Globus pallidus (tissue), 1 donor: ENCODE results near the gene TRIM69.
A peak's percentile ranks its signal among the peaks of the same experiment; 100 is the strongest.
"Not testable (repeated sequence)": the region's sequence is repeated elsewhere in the genome, so short reads cannot be mapped to it uniquely, and the experiment has no call there.

Experiments used
- DNase-seq: peaks from one replicate; pipeline ENCODE4 v3.0.0-alpha.2; 2015; ENCODE audit warnings: low spot score

Gene TRIM69, protein sequence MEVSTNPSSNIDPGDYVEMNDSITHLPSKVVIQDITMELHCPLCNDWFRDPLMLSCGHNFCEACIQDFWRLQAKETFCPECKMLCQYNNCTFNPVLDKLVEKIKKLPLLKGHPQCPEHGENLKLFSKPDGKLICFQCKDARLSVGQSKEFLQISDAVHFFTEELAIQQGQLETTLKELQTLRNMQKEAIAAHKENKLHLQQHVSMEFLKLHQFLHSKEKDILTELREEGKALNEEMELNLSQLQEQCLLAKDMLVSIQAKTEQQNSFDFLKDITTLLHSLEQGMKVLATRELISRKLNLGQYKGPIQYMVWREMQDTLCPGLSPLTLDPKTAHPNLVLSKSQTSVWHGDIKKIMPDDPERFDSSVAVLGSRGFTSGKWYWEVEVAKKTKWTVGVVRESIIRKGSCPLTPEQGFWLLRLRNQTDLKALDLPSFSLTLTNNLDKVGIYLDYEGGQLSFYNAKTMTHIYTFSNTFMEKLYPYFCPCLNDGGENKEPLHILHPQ

GRCh38 chr15:44736181-44736765 is at the start of gene TRIM69:
Gene TRIM69, plus strand, starts transcription at chr15:44736528. Its CDS starts 177 bp downstream, at chr15:44736705.
- DNase-seq, result no peak

- DNase-seq, result not testable (repeated sequence)
Measured at GRCh38 chr15:44689318-44689717, 47.0 kb upstream of the TRIM69 start.

DNA sequence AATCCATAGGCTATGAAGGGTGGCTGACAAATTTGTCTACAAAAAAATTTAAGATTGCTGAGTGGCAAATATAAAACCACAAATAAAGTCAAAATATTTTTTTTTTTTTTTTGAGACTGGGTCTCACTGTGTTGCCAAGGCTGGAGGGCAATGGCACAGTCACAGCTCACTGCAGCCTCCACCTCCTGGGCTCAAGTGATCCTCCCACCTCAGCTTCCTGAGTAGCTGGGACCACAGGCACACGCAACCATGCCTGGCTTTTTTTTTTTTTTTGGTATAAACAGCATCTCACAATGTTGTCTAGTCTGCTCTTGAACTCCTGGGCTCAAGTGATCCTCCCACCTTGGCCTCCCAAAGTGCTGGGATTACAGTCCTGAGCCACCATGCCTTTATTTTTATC is 46.1 kb upstream of the TRIM69 start:
- not testable (repeated sequence) for DNase-seq

DNA sequence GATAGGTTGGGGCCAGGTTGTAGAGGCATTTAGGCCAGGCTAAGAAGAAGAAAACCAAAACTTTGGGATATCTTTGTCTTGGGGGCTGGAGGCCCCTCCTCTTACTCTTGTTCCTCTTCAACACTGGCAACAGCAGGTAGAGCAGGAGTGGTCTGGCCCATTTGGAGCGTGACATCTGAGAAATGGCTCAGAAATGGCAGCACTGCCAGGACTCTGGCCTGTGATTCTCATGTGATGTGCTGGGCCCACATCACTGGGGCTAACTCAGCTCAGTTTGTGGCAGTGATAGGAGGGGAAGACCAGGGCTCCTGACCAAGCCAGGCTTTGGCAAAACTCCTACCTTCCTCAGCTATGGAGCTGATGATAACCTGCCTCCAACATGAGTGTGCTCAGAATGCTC is 43.7 kb upstream of the TRIM69 start:
- no peak for DNase-seq

DNA sequence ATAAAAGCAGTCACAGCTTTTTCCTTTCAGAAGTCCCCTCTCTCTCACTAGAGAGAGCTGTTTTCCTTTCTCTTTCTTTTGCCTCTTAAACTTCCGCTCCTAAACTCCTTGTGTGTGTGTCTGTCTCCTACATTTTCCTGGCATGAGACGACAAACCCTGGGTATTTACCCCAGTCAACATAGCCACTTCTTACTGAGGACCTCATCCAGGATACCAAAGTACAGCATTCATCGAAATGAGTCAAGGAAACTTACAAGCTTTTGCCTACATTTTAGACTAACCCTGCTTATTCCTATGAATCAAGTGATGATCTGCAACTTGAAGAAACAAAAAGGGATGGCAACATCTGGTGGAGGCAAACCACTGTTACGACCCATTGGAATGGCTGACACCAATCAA is 41.9 kb upstream of the TRIM69 start:
- DNase-seq, result no peak

- DNase-seq, result no peak
Measured at GRCh38 chr15:44695294-44695693, 41.0 kb upstream of the TRIM69 start.

DNA sequence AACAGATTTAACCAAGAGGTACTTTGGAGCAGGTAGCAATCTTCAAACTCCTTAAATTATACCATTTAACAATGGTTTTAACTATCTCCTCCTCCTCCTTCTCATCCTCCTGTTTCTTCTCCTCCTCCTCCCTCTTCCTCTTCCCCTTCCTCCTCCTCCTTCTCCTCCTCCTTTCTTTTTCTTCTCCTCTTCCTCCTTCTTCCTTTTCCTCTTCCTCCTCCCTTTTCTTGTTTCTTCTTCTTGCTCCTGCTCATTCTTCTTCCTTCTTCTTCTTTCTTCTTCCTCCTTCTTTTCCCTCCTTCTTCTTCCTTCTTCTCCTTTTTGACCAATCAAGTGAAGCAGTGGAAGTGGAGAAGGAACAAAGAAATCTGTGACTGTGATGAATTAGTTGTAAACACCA is 39.3 kb upstream of the TRIM69 start:
- no peak for DNase-seq

- peak; percentile 8 for DNase-seq
Measured at GRCh38 chr15:44698641-44699040, 37.7 kb upstream of the TRIM69 start.

DNA sequence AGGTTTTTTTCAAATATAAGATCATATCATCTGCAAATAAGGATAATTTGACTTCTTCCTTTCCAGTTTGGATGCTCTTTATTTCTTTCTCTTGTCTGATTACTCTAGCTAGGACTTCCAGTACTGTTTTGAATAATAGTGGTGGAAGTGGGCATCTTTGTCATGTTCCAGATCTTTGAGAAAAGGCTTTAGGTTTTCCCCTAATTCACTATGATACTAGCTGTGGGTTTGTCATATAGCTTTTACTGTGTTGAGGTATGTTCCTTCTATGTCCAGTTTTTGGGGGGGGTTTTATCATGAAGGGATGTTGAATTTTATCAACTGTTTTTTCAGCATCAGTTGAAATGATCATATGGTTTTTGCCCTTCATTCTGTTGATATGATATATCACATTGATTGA is 35.7 kb upstream of the TRIM69 start:
- not testable (repeated sequence) for DNase-seq

GRCh38 chr15:44705986-44706385 is 30.3 kb upstream of the TRIM69 start:
- DNase-seq, result no peak

- no peak for DNase-seq
Measured at GRCh38 chr15:44706401-44706800, 29.9 kb upstream of the TRIM69 start.

DNA sequence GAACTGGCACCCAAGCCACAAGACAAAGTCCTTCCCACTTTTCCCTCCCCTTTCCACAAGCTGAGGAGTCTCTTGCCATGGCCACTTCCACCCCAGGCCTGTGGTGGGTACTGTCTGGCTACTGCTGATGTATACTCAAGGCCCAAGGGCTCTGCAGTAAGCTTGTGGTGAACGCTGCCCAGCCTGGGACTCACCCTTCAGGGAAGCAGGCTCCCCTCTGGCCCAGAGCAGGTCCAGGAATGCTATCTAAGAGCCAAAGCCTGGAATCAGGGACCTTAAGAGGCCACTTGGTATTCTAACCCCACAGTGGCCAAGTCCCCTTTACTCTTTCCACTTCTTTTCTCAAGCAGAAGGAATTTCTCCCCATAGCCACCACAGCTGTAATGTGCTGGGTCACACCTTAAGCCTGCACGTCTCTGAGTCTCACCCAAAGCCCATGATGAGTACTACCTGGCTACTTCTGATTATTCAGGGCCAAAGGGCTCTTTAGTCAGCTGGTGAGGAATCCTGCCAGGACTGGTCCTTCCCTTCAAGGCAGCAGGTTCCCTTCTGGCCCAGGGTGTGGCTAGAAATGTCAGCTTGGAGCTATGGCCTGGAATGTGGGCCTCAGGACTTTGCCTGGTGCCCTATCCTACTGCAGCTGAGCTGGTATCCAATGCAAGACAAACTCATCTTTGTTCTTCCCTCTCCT is 29.2 kb upstream of the TRIM69 start:
- no peak for DNase-seq

DNA sequence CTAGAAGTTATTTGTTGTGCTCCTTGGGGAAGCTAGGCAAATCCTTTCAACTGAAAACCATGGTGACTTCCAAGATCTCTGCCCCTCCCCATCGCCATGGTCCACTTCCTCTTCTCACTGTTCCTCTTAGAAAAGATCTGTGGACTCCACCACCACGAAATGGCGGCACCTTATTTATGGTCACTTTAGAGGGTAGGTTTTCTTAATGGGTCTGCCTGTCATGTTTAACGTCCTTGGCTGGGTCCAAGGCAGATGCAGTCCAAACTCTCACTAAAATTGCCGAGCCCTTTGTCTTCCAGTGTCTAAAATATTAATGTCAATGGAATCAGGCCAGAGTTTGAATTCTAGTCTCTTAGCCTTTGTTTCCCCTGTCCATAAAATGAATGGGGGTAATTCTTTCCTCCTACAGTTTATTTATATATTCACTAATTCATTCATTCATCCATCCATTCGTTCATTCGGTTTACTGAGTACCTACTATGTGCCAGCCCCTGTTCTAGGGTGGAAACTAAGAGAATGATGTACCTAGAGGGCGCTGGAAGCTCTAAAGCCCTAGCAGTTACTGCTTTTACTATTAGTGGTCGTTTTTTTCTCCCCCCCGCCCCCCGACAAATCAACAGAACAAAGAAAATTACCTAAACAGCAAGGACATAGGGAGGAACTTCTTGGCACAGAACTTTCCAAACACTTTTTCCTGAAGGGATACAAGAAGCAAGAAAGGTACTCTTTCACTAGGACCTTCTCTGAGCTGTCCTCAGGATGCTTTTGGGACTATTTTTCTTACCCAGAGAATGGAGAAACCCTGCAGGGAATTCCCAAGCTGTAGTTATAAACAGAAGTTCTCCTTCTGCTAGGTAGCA is 25.9 kb upstream of the TRIM69 start:
- DNase-seq, result peak; percentile 57

- DNase-seq, result peak; percentile 96
Measured at GRCh38 chr15:44711096-44711742, 25.1 kb upstream of the TRIM69 start, which contains the start of the genes B2M and PATL2. Gene B2M, plus strand, starts transcription at chr15:44711517. Its CDS starts 30 bp downstream, at chr15:44711547. Gene PATL2, minus strand, starts transcription at chr15:44711323. Its CDS starts 34,833 bp downstream, at chr15:44676490.

- DNase-seq, result no peak
Measured at GRCh38 chr15:44711743-44712345, 24.5 kb upstream of the TRIM69 start.

- peak; percentile 69 for DNase-seq
Measured at GRCh38 chr15:44712346-44713005, 23.9 kb upstream of the TRIM69 start.

DNA sequence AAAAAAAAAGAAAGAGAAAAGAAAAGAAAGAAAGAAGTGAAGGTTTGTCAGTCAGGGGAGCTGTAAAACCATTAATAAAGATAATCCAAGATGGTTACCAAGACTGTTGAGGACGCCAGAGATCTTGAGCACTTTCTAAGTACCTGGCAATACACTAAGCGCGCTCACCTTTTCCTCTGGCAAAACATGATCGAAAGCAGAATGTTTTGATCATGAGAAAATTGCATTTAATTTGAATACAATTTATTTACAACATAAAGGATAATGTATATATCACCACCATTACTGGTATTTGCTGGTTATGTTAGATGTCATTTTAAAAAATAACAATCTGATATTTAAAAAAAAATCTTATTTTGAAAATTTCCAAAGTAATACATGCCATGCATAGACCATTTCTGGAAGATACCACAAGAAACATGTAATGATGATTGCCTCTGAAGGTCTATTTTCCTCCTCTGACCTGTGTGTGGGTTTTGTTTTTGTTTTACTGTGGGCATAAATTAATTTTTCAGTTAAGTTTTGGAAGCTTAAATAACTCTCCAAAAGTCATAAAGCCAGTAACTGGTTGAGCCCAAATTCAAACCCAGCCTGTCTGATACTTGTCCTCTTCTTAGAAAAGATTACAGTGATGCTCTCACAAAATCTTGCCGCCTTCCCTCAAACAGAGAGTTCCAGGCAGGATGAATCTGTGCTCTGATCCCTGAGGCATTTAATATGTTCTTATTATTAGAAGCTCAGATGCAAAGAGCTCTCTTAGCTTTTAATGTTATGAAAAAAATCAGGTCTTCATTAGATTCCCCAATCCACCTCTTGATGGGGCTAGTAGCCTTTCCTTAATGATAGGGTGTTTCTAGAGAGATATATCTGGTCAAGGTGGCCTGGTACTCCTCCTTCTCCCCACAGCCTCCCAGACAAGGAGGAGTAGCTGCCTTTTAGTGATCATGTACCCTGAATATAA is 23.0 kb upstream of the TRIM69 start:
- DNase-seq, result no peak

GRCh38 chr15:44715142-44715796 is 21.1 kb upstream of the TRIM69 start:
- no peak for DNase-seq
